DMS153 (cell line): ENCODE data around the gene CAPNS1.
"Not testable (repeated sequence)": the region's sequence is repeated elsewhere in the genome, so short reads cannot be mapped to it uniquely, and the experiment has no call there.

Experiments
- DNase-seq: peaks from one replicate; lab custom pipeline; 2025; lab: John Stamatoyannopoulos, UW

Gene CAPNS1

GRCh38 chr19:36114721-36115452, 25.0 kb upstream of the CAPNS1 start, which contains the start of gene POLR2I:
Gene POLR2I, minus strand, starts transcription at chr19:36114875. Its CDS starts 19 bp downstream, at chr19:36114856.
- peak; percentile 99 for DNase-seq

GRCh38 chr19:36115453-36116343, 24.2 kb upstream of the CAPNS1 start, which contains the start of gene TBCB:
Gene TBCB, plus strand, starts transcription at chr19:36115468. Its CDS starts 93 bp downstream, at chr19:36115561.
- no peak for DNase-seq

- no peak for DNase-seq
Observed at GRCh38 chr19:36116344-36116637, 23.6 kb upstream of the CAPNS1 start.

- peak; percentile 6 for DNase-seq
Observed at GRCh38 chr19:36120092-36120983, 19.5 kb upstream of the CAPNS1 start.

- DNase-seq, result no peak
Observed at GRCh38 chr19:36120984-36121358, 18.9 kb upstream of the CAPNS1 start.

- no peak for DNase-seq
Observed at GRCh38 chr19:36121486-36122124, 18.3 kb upstream of the CAPNS1 start.

GRCh38 chr19:36125557-36125956, 14.3 kb upstream of the CAPNS1 start:
- DNase-seq, result no peak

- no peak for DNase-seq
Observed at GRCh38 chr19:36128392-36128736, 11.5 kb upstream of the CAPNS1 start.

- DNase-seq, result not testable (repeated sequence)
Observed at GRCh38 chr19:36131221-36131620, 8.6 kb upstream of the CAPNS1 start.

- DNase-seq, result not testable (repeated sequence)
Observed at GRCh38 chr19:36134867-36135266, 5.0 kb upstream of the CAPNS1 start.

- peak; percentile 58 for DNase-seq
Observed at GRCh38 chr19:36136964-36137686, 2.7 kb upstream of the CAPNS1 start.

- DNase-seq, result no peak
Observed at GRCh38 chr19:36139120-36139472, 770 bp upstream of the CAPNS1 start.

- DNase-seq, result peak; percentile 60
Observed at GRCh38 chr19:36140304-36141038, 605 bp downstream of the CAPNS1 start.

- DNase-seq, result peak; percentile 78
Observed at GRCh38 chr19:36141039-36141927, 1.4 kb downstream of the CAPNS1 start.

GRCh38 chr19:36142046-36142445, 2.2 kb downstream of the CAPNS1 start:
- no peak for DNase-seq

- no peak for DNase-seq
Observed at GRCh38 chr19:36142496-36142895, 2.6 kb downstream of the CAPNS1 start.

GRCh38 chr19:36144624-36145023, 4.8 kb downstream of the CAPNS1 start:
- no peak for DNase-seq

- no peak for DNase-seq
Observed at GRCh38 chr19:36149673-36150406, 10.0 kb downstream of the CAPNS1 start.

GRCh38 chr19:36150586-36150985, 10.7 kb downstream of the CAPNS1 start:
- DNase-seq, result no peak
